ENCODE results near the gene MAMSTR. TPM values are rescaled to one million over a fixed set of nuclear protein-coding genes. Genes with fewer than 3 reads are reported as not detected.

MAMSTR gene
- total and polyA plus RNA-seq, 11 donors: 0.65 to 5.5 (median 2.0) TPM

DNA sequence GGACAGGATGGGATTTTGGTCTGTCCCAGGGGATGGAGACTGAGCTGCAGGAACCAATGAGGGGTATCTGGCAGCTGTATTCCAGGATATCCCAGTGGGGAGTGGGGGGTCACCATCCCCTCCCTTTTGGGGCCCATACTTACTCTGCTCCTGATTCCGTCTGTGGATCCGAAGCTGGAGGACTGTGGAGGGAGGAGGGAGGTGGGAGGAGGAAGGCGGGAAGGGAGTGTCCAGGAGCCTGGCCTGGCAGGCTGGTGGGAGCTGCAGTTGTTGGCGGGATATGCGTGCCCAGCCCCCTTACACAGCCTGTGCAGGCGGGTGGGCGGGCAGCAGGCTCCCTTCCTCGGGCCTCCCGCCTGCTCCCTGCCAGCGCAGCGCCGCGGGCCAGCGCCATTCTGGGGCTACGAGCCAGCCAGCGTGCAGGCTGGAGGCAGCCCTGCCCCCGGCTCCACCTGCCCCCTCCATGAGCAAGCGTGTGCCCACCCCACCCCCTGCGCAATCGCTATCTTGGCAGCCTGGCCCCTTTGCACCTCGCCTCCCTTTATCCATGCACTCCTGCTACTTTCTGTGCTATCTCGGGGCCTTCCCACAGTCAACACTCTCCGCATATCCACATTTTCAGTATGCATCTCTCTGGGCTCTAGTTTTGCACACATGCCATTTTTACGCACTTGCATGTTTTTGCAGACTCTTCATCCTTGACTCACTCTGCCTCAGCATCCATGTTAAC lies 2.8 kb downstream of the MAMSTR start:
- 5 to 14% (median 7%) methylated on average over 12 to 24 of the region's 24 CpGs for WGBS, 4 donors
- Histone ChIP-seq H3K27me3 (no peaks in the 10 kb centered on the region), H3K27ac (peak overlapping the region; percentile 30 to 91 (median 87)), H3K4me1 (peaks cover 4 to 74% (median 49%) of the 10 kb centered on the region in 12 donors), H3K36me3 (peaks cover 0 to 10% (median 0%) of the 10 kb centered on the region in 9 donors), H3K4me3 (peak overlapping the region in 9 of 12 donors; percentile 36 to 79 (median 61)), H3K9me3 (no peaks in the 10 kb centered on the region)
- TF ChIP-seq CTCF (IDR thresholded peaks at IDR 0.05) (no peak), POLR2A (IDR thresholded peaks at IDR 0.05) (no peak)
- intact Hi-C loops (cut with DNase I): loop anchor here in 2 of 10 donors (5.0 to 10.0 kb wide), 2 partner anchors 69 to 72 kb away; partner anchors contain the start of gene CA11 (in 2 of the 2)
- peak in 4 of 5 donors; percentile 71 to 78 (median 74) for DNase-seq
- ATAC-seq: peak in 3 of 4 donors; percentile 0 to 7 (median 3)

DNA sequence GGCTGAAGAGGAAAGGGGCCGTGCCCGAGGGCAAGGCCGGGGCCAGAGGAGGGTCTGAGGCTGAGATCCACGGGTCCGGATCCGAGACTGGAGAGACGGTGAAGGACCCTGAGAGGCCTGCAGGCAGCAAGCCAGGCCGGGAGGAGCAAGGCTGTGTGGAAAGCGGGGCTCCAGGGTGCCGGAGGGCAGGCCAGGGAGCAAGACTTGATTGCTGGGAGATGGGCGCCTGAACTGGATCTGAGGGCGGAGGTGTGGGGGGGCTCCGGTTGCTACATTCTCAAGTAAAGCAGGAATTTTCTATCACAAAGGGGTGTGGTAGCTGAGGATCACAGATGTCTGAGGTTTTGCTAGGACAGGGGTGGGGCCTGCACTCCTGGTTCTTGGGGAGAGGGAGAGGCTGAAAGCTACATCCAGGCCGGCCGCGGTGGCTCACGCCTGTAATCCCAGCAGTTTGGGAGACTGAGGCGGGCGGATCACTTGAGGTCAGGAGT lies 3.8 kb downstream of the MAMSTR start:
- H3K27me3 ChIP-seq: no peaks in the 10 kb centered on the region
- H3K36me3 ChIP-seq: peaks cover 0 to 5% (median 0%) of the 10 kb centered on the region in 9 donors
- peak overlapping the region in 11 of 12 donors; percentile 82 to 91 (median 87) for H3K27ac ChIP-seq
- peaks cover 0 to 5% (median 0%) of the 10 kb centered on the region in 12 donors for H3K9me3 ChIP-seq
- 48 to 71% (median 62%) methylated on average over 16 to 19 of the region's 19 CpGs for WGBS, 4 donors
- TF ChIP-seq POLR2A (IDR thresholded peaks at IDR 0.05) (no peak), CTCF (IDR thresholded peaks at IDR 0.05) (no peak)
- DNase-seq (peak in 4 of 5 donors; percentile 19 to 61 (median 36)), ATAC-seq (no peak)
- peaks cover 4 to 68% (median 45%) of the 10 kb centered on the region in 12 donors for H3K4me1 ChIP-seq
- H3K4me3 ChIP-seq: peak overlapping the region in 9 of 12 donors; percentile 8 to 79 (median 66)
- intact Hi-C loops (cut with DNase I): loop anchor here in 2 of 10 donors (5.0 to 10.0 kb wide), 2 partner anchors 68 to 71 kb away; partner anchors contain the start of gene CA11 (in 2 of the 2)

DNA sequence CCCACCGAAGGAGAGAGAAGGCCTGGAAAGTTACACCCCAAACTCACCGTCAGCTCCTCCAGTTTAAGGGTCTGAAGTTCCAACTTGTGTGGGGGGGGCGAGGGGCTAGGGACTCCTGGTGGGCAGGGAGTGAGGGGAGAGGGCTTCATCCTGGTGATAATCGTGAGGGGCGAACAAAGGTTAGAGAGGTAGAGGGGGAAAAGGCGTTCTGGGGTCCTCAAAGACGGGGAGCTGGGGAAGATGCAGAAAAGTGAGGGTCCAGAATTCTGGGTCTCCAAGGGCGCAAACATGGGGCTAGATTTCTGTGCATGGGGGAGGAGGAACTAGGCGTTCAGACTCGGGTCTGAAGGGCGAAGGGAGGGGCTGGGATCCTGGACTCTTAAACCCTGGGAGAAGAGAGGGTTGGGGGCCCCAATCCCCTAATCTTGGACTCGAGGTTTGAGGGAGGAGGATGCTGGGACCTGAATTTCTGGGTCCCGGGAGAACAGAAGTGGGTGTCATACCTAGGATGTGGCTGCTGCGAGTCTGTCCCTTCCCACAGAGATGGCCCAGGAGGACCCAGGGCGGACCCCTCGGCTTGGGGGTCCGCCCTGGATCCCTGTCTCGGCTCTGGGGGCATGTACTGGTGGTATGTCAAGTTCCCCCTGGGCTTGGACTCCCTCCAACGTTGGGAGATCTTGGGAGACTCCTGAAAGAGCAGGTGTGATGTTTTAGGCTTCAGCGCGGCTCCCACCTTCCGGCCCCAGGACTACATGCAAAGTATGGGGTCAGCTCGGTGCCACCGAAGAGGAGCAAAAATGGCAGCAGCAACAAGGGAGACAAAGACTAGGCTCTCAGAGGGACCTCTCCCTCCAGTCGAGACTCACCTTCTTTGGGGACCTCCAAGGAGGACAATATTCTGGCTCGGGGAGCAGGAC lies 4.5 kb downstream of the MAMSTR start:
- DNase-seq (peak in 4 of 5 donors; percentile 22 to 49 (median 33)), ATAC-seq (no peak)
- intact Hi-C loops (cut with DNase I): loop anchor here in 8 of 10 donors (5.0 to 10.0 kb wide), 3 partner anchors 38 to 70 kb away; partner anchors contain the start of gene CA11 (in 2 of the 8)
- no peak for TF ChIP-seq CTCF (IDR thresholded peaks at IDR 0.05)
- TF ChIP-seq POLR2A (IDR thresholded peaks at IDR 0.05): no peak
- Histone ChIP-seq H3K4me1 (peaks cover 4 to 62% (median 43%) of the 10 kb centered on the region in 12 donors), H3K4me3 (peak overlapping the region in 11 of 12 donors; percentile 32 to 79 (median 64)), H3K36me3 (no peaks in the 10 kb centered on the region), H3K27me3 (no peaks in the 10 kb centered on the region), H3K9me3 (peaks cover 0 to 5% (median 0%) of the 10 kb centered on the region in 12 donors), H3K27ac (peak overlapping the region; percentile 76 to 91 (median 87))
- WGBS, 4 donors: 57 to 63% (median 61%) methylated on average over 25 to 26 of the region's 26 CpGs

Measured in heart left ventricle (tissue), 16 donors.